Measurements from ENCODE around the gene DENND10.

DNA sequence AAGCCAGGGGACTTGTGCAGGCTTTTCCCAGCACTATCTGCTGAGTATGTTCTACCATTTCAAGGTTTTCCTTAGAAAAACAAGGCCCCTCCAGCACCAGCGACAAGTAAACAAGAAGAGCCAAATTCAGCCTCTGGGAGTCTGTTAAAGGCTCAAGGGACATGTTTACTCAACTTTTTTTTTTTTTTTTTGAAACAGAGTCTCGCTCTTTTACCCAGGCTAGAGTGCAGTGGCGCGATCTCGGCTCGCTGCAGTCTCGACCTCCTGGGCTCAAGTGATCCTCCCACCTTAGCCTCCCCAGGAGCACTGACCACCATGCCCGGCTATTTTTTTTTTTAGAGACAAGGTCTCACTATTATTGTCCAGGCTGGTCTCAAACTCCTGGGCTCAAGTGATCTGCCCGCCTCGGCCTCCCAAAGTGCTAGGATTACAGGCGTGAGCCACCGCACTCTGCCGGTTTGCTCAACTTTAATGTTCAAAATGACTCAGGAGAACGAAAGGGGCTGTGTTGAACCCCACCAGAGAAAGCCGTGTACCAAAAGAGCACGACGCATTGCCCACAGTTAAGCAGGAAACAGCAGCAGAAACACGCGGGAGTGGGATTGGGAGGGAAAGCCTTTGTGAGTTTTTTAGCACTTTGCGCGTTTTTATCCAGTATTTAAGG is 73.9 kb downstream of the DENND10 start:
- TF ChIP-seq CTCF (IDR thresholded peaks at IDR 0.05) (no peak), POLR2A (IDR thresholded peaks at IDR 0.05) (no peak)

All from heart left ventricle (tissue), 13 donors.